22Rv1 (cell line): ENCODE measurements around the gene KRTAP12-3.
"Not testable (repeated sequence)": the region's sequence is repeated elsewhere in the genome, so short reads cannot be mapped to it uniquely, and the experiment has no call there.

Source experiments
- H3K27ac ChIP-seq: fragments of 450-650 bp; 2 replicates; pipeline ENCODE4 v1.5.1; 2017
- CTCF ChIP-seq: fragments of 450-650 bp; IDR thresholded peaks from 2 replicates; pipeline ENCODE4 v1.5.1; 2017; ENCODE audit warnings: mild to moderate bottlenecking
- ZFX ChIP-seq: fragments of 450-650 bp; IDR thresholded peaks from 2 replicates; pipeline ENCODE4 v1.6.1; 2017; ENCODE audit warnings: antibody characterized with exemption, borderline replicate concordance

The KRTAP12-3 gene

GRCh38 chr21:44695184-44695583, 37.5 kb downstream of the KRTAP12-3 start:
- no peak for TF ChIP-seq CTCF
- no peak for TF ChIP-seq ZFX
- no peak overlapping the region for H3K27ac ChIP-seq

GRCh38 chr21:44695641-44696040, 37.9 kb downstream of the KRTAP12-3 start:
- TF ChIP-seq CTCF (no peak), ZFX (no peak)
- H3K27ac ChIP-seq, result no peak overlapping the region

GRCh38 chr21:44696572-44696971, 38.8 kb downstream of the KRTAP12-3 start:
- H3K27ac ChIP-seq, result no peak overlapping the region
- TF ChIP-seq ZFX (no peak), CTCF (no peak)

GRCh38 chr21:44697172-44697810, 39.6 kb downstream of the KRTAP12-3 start, which contains the start of gene KRTAP10-12:
TSS of gene KRTAP10-12 (plus strand) at chr21:44697172. CDS start at chr21:44697202, 30 bp downstream.
- not testable (repeated sequence) for H3K27ac ChIP-seq

- TF ChIP-seq ZFX (no peak), CTCF (no peak)
- H3K27ac ChIP-seq, result no peak overlapping the region
These were observed 40.3 kb downstream of the KRTAP12-3 start for GRCh38 chr21:44697811-44698734.

GRCh38 chr21:44699502-44700001, 41.8 kb downstream of the KRTAP12-3 start:
- TF ChIP-seq CTCF (no peak), ZFX (no peak)
- H3K27ac ChIP-seq, result no peak overlapping the region

GRCh38 chr21:44700101-44701022, 42.6 kb downstream of the KRTAP12-3 start:
- TF ChIP-seq CTCF, result no peak
- no peak for TF ChIP-seq ZFX
- no peak overlapping the region for H3K27ac ChIP-seq
